Right cardiac atrium (tissue), 5 donors: ENCODE measurements around the gene COCH. TPM values are rescaled to one million over a fixed set of nuclear protein-coding genes. Genes with fewer than 3 reads are reported as not detected.
"Not testable (repeated sequence)": the region's sequence is repeated elsewhere in the genome, so short reads cannot be mapped to it uniquely, and the experiment has no call there.

ENCODE experiments used
- ATAC-seq, 2 donors: fragments of 200-7000 bp; cut with Tn5 transposase; one replicate each; pipeline versions ENCODE4 v1.8.0 to v1.9.1; 2020; ENCODE audit warnings: moderate library complexity in 2 of 2, mild to moderate bottlenecking in 1 of 2
- DNase-seq, 3 donors: peaks; one replicate each; pipeline ENCODE4 v3.0.0-alpha.2; 2020
- H3K27ac ChIP-seq: one replicate; pipeline ENCODE4 v1.5.1; 2013; ENCODE audit warnings: mild to moderate bottlenecking, low read length, control low read depth, moderate library complexity
- H3K27me3 ChIP-seq: one replicate; pipeline ENCODE4 v1.6.1; 2013; ENCODE audit not compliant: control insufficient read depth, insufficient read depth
- H3K4me1 ChIP-seq: one replicate; pipeline ENCODE4 v1.6.1; 2013; ENCODE audit warnings: low read length; ENCODE audit not compliant: control insufficient read depth, insufficient read depth
- H3K4me3 ChIP-seq: one replicate; pipeline ENCODE4 v1.5.1; 2013; ENCODE audit warnings: low read length, control low read depth
- H3K9me3 ChIP-seq: one replicate; pipeline ENCODE4 v1.6.1; 2013; ENCODE audit warnings: low read length; ENCODE audit not compliant: control insufficient read depth
- WGBS: extraction: QIAGEN DNeasy Blood & Tissue Kit; methylation state at CpG from one replicate; pipeline ENCODE4 v1.1.7; 2013; 5-methylcytosine and 5-hydroxymethylcytosine counted together
- intact Hi-C, 4 donors: fragments of 100-400 bp; cut with DNase I; formaldehyde crosslinking; loops; one replicate each; pipeline versions ENCODE4 v1.11.0 to v1.14.0; 2022 to 2023
- polyA plus RNA-seq: library from polyadenylated mRNA; stranded (reverse); fragments of 200-250 nt; gene quantifications from one replicate; pipeline ENCODE4 v1.2.3, GENCODE V29; 2013
- total RNA-seq, 4 donors: library from RNA; stranded (reverse); fragmentation: NEBNext Ultra II Directional; extraction: Animal tissue kit (Norgen Biotek cat#: 25700); gene quantifications; one replicate each; pipeline ENCODE4 v1.2.1, GENCODE V29; 2021
- donor health status: healthy with polysubstance abuse.
- donor health status: DM: no; HTN: yes; CAD: no.
- donor health status: DM: no; HTN: no; CAD: no.
- donor health status: DM: no; HTN: yes; CAD: no; lungs with severe emphysema.
- donor health status: DM: yes; HTN: yes; CAD: no.

COCH gene
- total and polyA plus RNA-seq, 5 donors, result 0.38 to 1.8 (median 0.66) TPM

DNA sequence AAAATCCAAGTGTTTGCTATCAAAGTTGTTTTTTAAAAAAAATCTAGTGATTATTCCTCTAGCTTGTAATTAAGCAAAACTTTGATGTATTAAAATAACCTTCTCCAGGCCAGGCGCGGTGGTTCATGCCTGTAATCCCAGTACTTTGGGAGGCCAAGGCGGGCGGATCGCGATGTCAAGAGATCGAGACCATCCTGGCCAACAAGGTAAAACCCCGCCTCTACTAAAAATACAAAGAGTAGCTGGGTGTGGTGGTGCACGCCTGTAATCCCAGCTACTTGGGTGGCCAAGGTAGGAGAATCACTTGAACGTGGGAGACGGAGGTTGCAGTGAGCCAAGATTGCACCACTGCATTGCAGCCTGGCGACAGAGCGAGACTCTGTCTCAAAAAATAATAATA, 59.6 kb downstream of the COCH start:
- H3K4me3 ChIP-seq, H3K9me3 ChIP-seq, DNase-seq, intact Hi-C loops, H3K4me1 ChIP-seq, H3K27me3 ChIP-seq, H3K27ac ChIP-seq, ATAC-seq: not testable (repeated sequence)
- 97% methylated on average over 13 of the region's 13 CpGs for WGBS

DNA sequence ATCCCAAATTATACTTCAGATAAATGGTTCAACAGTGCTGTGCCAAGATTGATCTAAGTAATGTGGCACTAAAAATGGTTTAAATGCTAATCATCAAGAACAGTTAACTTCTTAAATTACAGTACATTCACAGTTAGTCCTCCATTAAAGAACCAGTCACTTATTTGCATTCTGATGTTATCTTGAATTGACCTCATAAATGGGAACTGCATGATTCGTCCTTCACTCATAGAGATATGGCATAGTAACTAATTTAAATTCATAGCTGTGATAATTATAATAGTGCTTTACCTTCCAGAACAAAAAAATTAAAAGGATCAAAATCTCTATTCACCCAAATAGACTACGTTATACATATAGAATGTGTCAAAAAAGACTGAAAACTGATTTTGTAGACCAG, 61.1 kb downstream of the COCH start:
- ATAC-seq (no peak), DNase-seq (no peak)
- Histone ChIP-seq H3K4me3 (no peak overlapping the region), H3K9me3 (no peaks in the 10 kb centered on the region), H3K27me3 (no peaks in the 10 kb centered on the region), H3K4me1 (no peaks in the 10 kb centered on the region), H3K27ac (no peak overlapping the region)
- 87% methylated on average over 2 of the region's 2 CpGs for WGBS
- intact Hi-C loops, result no loop called here

DNA sequence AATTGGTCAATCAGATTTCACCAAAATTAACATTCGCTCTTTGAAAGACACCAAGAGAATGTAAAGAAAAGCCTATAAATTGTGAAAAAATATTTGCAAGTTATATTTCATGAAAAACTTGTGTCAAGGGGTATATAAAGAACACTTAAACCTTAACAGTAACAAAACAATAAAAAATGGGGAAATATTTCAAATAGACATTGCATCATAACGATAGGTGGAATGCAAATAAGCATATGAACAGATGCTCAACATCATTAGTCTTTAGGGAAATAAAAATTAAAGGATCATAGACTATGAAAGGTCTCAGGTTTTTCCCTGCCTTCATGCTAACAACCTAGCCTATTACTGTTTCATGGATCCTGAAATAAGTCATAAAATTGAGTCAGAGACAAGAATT, 64.3 kb downstream of the COCH start:
- intact Hi-C loops, result no loop called here
- ATAC-seq, result no peak
- Histone ChIP-seq H3K9me3 (no peaks in the 10 kb centered on the region), H3K4me1 (no peaks in the 10 kb centered on the region), H3K27me3 (no peaks in the 10 kb centered on the region), H3K4me3 (no peak overlapping the region), H3K27ac (no peak overlapping the region)
- DNase-seq, result no peak
- 96% methylated on average over 2 of the region's 2 CpGs for WGBS

Other genes with a start within 250 kb of the COCH start
- gene AP4S1, start 151.1 kb downstream of the COCH start, total RNA-seq, result 10 to 100 TPM in 1 of 4 donors, 1 to 10 TPM in 3; 8.1 to 10.9 (median 9.2) TPM
- 11.5 TPM for gene AP4S1, start 151.1 kb downstream of the COCH start, polyA plus RNA-seq
- gene STRN3, start 151.8 kb downstream of the COCH start, total RNA-seq, result 10 to 100 TPM; 45.9 to 57.9 (median 50.0) TPM
- 16.8 TPM for gene STRN3, start 151.8 kb downstream of the COCH start, polyA plus RNA-seq